IMR-90 (cell line): ENCODE measurements around the gene STX2. TPM values are rescaled to one million over a fixed set of nuclear protein-coding genes. Genes with fewer than 3 reads are reported as not detected.

Experiments used
- ATAC-seq: fragments of 200-7000 bp; cut with Tn5 transposase; 2 replicates; pipeline ENCODE4 v1.9.1; 2020; ENCODE audit warnings: low read depth, mild to moderate bottlenecking, moderate library complexity
- BruUV-seq: library from RNA; stranded (reverse); fragments of 400-500 nt; replicated peaks from 2 replicates; lab custom pipeline; 2021; lab: Mats Ljungman, UMichigan
- CTCF ChIA-PET: fragments of 300-600 bp; formaldehyde crosslinking; extraction: SDS; loops from one replicate; lab custom pipeline; 2021; ENCODE audit warnings: antibody characterized with exemption; lab: Yijun Ruan, JAX
- POLR2A ChIA-PET: fragments of 300-600 bp; sonication (Branson Sonifier 250); formaldehyde crosslinking; loops from one replicate; lab custom pipeline; 2022; ENCODE audit warnings: antibody characterized with exemption; ENCODE audit not compliant: unreplicated experiment; lab: Charles Lee
- DNase-seq: peaks from one replicate; pipeline ENCODE4 v3.0.0; 2013
- H2AFZ ChIP-seq: replicated peaks from 2 replicates; pipeline ENCODE3; 2013; ENCODE audit warnings: low read length, mild to moderate bottlenecking; ENCODE audit not compliant: poor library complexity
- H2AK5ac ChIP-seq: 2 replicates; pipeline ENCODE4 v1.6.1; 2013; ENCODE audit warnings: low read depth, low read length, inconsistent platforms
- H2AK9ac ChIP-seq: replicated peaks from 2 replicates; pipeline ENCODE3; 2013; ENCODE audit warnings: mild to moderate bottlenecking, low read depth, low read length, moderate library complexity; ENCODE audit not compliant: poor library complexity
- H2BK120ac ChIP-seq: 2 replicates; pipeline ENCODE4 v1.6.1; 2013; ENCODE audit warnings: low read depth, low read length, inconsistent platforms
- H2BK15ac ChIP-seq: 3 replicates; pipeline ENCODE4 v1.6.1; 2013; ENCODE audit warnings: low read depth, low read length, inconsistent platforms
- H2BK20ac ChIP-seq: 2 replicates; pipeline ENCODE4 v1.6.1; 2013; ENCODE audit warnings: low read depth, mild to moderate bottlenecking, inconsistent platforms, low read length, moderate library complexity
- H2BK5ac ChIP-seq: 2 replicates; pipeline ENCODE4 v1.6.1; 2013; ENCODE audit warnings: mild to moderate bottlenecking, low read depth, low read length, inconsistent platforms; ENCODE audit not compliant: poor library complexity, severe bottlenecking
- H3K14ac ChIP-seq: replicated peaks from 2 replicates; pipeline ENCODE4 v1.6.1; 2013; ENCODE audit warnings: low read depth, low read length, inconsistent platforms
- H3K18ac ChIP-seq: 2 replicates; pipeline ENCODE4 v1.6.1; 2013; ENCODE audit warnings: low read depth, low read length, control low read depth
- H3K23ac ChIP-seq: 2 replicates; pipeline ENCODE4 v1.6.1; 2013; ENCODE audit warnings: low read depth, low read length, inconsistent platforms
- H3K27ac ChIP-seq: 2 replicates; pipeline ENCODE4 v1.5.1; 2013; ENCODE audit warnings: mild to moderate bottlenecking, control low read depth, low read length; ENCODE audit not compliant: insufficient read depth
- H3K27me3 ChIP-seq: 2 replicates; pipeline ENCODE4 v1.6.1; 2013; ENCODE audit warnings: low read length; ENCODE audit not compliant: control insufficient read depth, insufficient read depth
- H3K36me3 ChIP-seq: 2 replicates; pipeline ENCODE4 v1.6.1; 2013; ENCODE audit warnings: low read length, mixed read lengths; ENCODE audit not compliant: control insufficient read depth, insufficient read depth
- H3K4ac ChIP-seq: 2 replicates; pipeline ENCODE4 v1.6.1; 2013; ENCODE audit warnings: low read depth, low read length, inconsistent platforms
- H3K4me1 ChIP-seq: 2 replicates; pipeline ENCODE4 v1.6.1; 2013; ENCODE audit warnings: low read length, mixed read lengths; ENCODE audit not compliant: control insufficient read depth, insufficient read depth
- H3K4me2 ChIP-seq: 2 replicates; pipeline ENCODE4 v1.6.1; 2013; ENCODE audit warnings: low read depth, mild to moderate bottlenecking, control low read depth, low read length, moderate library complexity
- H3K4me3 ChIP-seq: 2 replicates; pipeline ENCODE4 v1.5.1; 2013; ENCODE audit warnings: low read depth, mild to moderate bottlenecking, control low read depth, low read length, moderate library complexity; ENCODE audit not compliant: insufficient read depth
- H3K56ac ChIP-seq: 2 replicates; pipeline ENCODE4 v1.6.1; 2013; ENCODE audit warnings: low read length, inconsistent platforms; ENCODE audit not compliant: insufficient read depth; ENCODE audit errors: extremely low read depth
- H3K79me1 ChIP-seq, 2 experiments: 2 replicates each; pipeline ENCODE4 v1.6.1; 2013; ENCODE audit warnings: low read length in 2 of 2, inconsistent platforms in 1 of 2, low read depth in 1 of 2
- H3K9ac ChIP-seq: 2 replicates; pipeline ENCODE4 v1.6.1; 2013; ENCODE audit warnings: low read depth, low read length, control low read depth
- H3K9me1 ChIP-seq: 2 replicates; pipeline ENCODE4 v1.6.1; 2013; ENCODE audit warnings: low read length, inconsistent platforms; ENCODE audit not compliant: insufficient read depth
- H3K9me3 ChIP-seq: 2 replicates; pipeline ENCODE4 v1.6.1; 2013; ENCODE audit warnings: low read length; ENCODE audit not compliant: control insufficient read depth, insufficient read depth
- H4K20me1 ChIP-seq: 2 replicates; pipeline ENCODE4 v1.6.1; 2013; ENCODE audit warnings: low read length, inconsistent platforms; ENCODE audit not compliant: insufficient read depth
- H4K5ac ChIP-seq: 2 replicates; pipeline ENCODE4 v1.6.1; 2013; ENCODE audit warnings: mild to moderate bottlenecking, low read depth, low read length, control low read depth
- H4K8ac ChIP-seq, 2 experiments: 2 replicates each; pipeline ENCODE4 v1.6.1; 2013; ENCODE audit warnings: low read depth in 2 of 2, low read length in 2 of 2, control low read depth in 1 of 2, inconsistent platforms in 1 of 2
- H4K91ac ChIP-seq: 2 replicates; pipeline ENCODE4 v1.6.1; 2013; ENCODE audit warnings: low read depth, low read length, inconsistent platforms; ENCODE audit not compliant: insufficient read depth
- BHLHE40 ChIP-seq: fragments of 150-350 bp; IDR thresholded peaks from 2 replicates; pipeline ENCODE4 v1.6.1; 2016; ENCODE audit warnings: mild to moderate bottlenecking, low read depth, low read length
- CEBPB ChIP-seq: IDR thresholded peaks from 2 replicates; pipeline ENCODE4 v1.6.1; 2012; ENCODE audit warnings: low read depth, low read length, improper control_type of control experiment
- FOS ChIP-seq: fragments of 150-350 bp; IDR thresholded peaks from 2 replicates; pipeline ENCODE4 v1.6.1; 2016; ENCODE audit warnings: low read depth, low read length
- NFE2L2 ChIP-seq: fragments of 150-350 bp; IDR thresholded peaks from 2 replicates; pipeline ENCODE4 v1.6.1; 2016; ENCODE audit warnings: low read depth, mild to moderate bottlenecking, low read length
- POLR2A ChIP-seq: IDR thresholded peaks from 2 replicates; pipeline ENCODE4 v1.6.1; 2012; ENCODE audit warnings: mild to moderate bottlenecking, low read depth, low read length
- RAD21 ChIP-seq: IDR thresholded peaks from 2 replicates; pipeline ENCODE4 v1.6.1; 2012; ENCODE audit warnings: low read length, improper control_type of control experiment
- RFX5 ChIP-seq: IDR thresholded peaks from 2 replicates; pipeline ENCODE4 v1.8.0; 2012; ENCODE audit warnings: low read depth, mild to moderate bottlenecking, low read length, moderate library complexity
- SMC3 ChIP-seq: fragments of 150-350 bp; IDR thresholded peaks from 2 replicates; pipeline ENCODE4 v1.6.1; 2016; ENCODE audit warnings: low read depth, mild to moderate bottlenecking, antibody characterized with exemption, low read length, moderate library complexity
- WGBS, 2 experiments: methylation state at CpG; one replicate each; pipeline versions ENCODE4 v1.1.5 to v1.1.7; 2013; ENCODE audit warnings: missing lambda C conversion rate in 2 of 2; ENCODE audit not compliant: insufficient read length in 1 of 2; ENCODE audit errors: extremely low coverage in 2 of 2; 5-methylcytosine and 5-hydroxymethylcytosine counted together
- dilution Hi-C: fragments of 300-500 bp; cut with HindIII; formaldehyde crosslinking; loops from one replicate; pipeline ENCODE4 v1.14.3; 2018; ENCODE audit warnings: low sequenced_read_pairs; ENCODE audit not compliant: unreplicated experiment
- in situ Hi-C: fragments of 300-500 bp; cut with MboI; formaldehyde crosslinking; loops from 3 replicates; pipeline ENCODE4 v1.14.3; 2019; ENCODE audit warnings: low sequenced_read_pairs, inconsistent platforms, mixed read lengths
- intact Hi-C: fragments of 100-400 bp; cut with micrococcal nuclease; formaldehyde crosslinking; loops from 2 replicates; pipeline ENCODE4 v1.10.0; 2022
- polyA plus RNA-seq, 3 experiments: library from polyadenylated mRNA; depleted of rRNA; stranded (reverse); fragments of >200 nt; gene quantifications; 2 replicates each; pipeline ENCODE4 v1.2.3, GENCODE V29; 2012; ENCODE audit warnings: low replicate concordance in 1 of 3
- total RNA-seq: library from RNA; depleted of rRNA; stranded (reverse); fragments of >200 nt; gene quantifications from 2 replicates; pipeline ENCODE4 v1.2.3, GENCODE V29; 2012
- TF ChIP-seq, protein P1 (sequence below): conservative IDR thresholded peaks from 2 replicates; pipeline ENCODE4 v1.5.1; 2012; ENCODE audit warnings: mild to moderate bottlenecking, low read depth, low read length, improper control_type of control experiment

Gene STX2
- total and polyA plus RNA-seq, 2 of the 4 experiments (the other 2 are of a cell fraction) = 26.9 to 32.5 TPM

DNA sequence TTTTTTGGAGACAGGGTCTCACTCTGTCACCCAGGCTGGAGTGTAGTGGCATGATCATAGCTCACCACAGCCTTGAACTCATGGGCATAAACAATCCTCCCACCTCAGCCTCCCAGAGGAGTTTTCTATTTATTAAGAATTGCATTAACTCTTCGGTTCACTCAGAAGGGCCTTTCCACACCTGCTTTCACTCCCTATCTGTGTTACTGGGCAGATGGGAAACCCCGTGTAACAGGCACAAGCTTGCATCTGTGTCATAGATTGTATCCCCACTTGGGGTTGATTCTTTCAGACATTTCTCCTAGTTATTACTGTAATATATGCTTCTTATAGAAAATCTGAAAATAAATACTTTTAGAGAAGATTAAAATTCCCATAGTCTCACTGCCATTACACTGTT is 38.7 kb downstream of the STX2 start:
- H4K20me1 ChIP-seq = no peaks in the 10 kb centered on the region
- H3K9me3 ChIP-seq = no peaks in the 10 kb centered on the region
- no peak overlapping the region for H4K8ac ChIP-seq
- no peak overlapping the region for H3K23ac ChIP-seq
- H3K27ac ChIP-seq = no peak overlapping the region
- H3K36me3 ChIP-seq = peaks cover 41% of the 10 kb centered on the region
- no peak overlapping the region for H2AFZ ChIP-seq
- H2BK120ac ChIP-seq = no peak overlapping the region
- dilution Hi-C loops (no loop called here), in situ Hi-C loops (loop anchor here (25.0 kb wide), 1 partner anchor 912 kb away; the partner anchor contains the start of gene SFSWAP), intact Hi-C loops (no loop called here)
- H3K4me3 ChIP-seq = no peak overlapping the region
- no peak overlapping the region for H3K18ac ChIP-seq
- no peak overlapping the region for H3K14ac ChIP-seq
- no peak overlapping the region for H3K56ac ChIP-seq
- H3K79me1 ChIP-seq = peaks cover 6 to 13% of the 10 kb centered on the region in 2 experiments; a peak in 2 of 4 replicates
- no peak overlapping the region for H3K4me2 ChIP-seq
- H4K91ac ChIP-seq = no peak overlapping the region
- H2BK5ac ChIP-seq = no peak overlapping the region
- H2AK5ac ChIP-seq = no peak overlapping the region
- no peak overlapping the region for H2AK9ac ChIP-seq
- ATAC-seq (no peak), DNase-seq (no peak)
- H2BK15ac ChIP-seq = no peak overlapping the region
- BruUV-seq = no TSS peak
- no peak overlapping the region for H2BK20ac ChIP-seq
- no peaks in the 10 kb centered on the region for H3K27me3 ChIP-seq
- POLR2A ChIA-PET = no interaction called here
- no peak overlapping the region for H4K5ac ChIP-seq
- CTCF ChIA-PET = no interaction called here
- H3K9me1 ChIP-seq = no peaks in the 10 kb centered on the region; the same call in 1 of the 2 replicates
- H3K4me1 ChIP-seq = no peaks in the 10 kb centered on the region
- no peak overlapping the region for H3K9ac ChIP-seq
- no peak for TF ChIP-seq BHLHE40
- no peak for TF ChIP-seq NFE2L2
- no peak for TF ChIP-seq SMC3
- TF ChIP-seq POLR2A = no peak
- TF ChIP-seq FOS = no peak
- no peak for TF ChIP-seq RFX5
- no peak for TF ChIP-seq RAD21
- no peak for TF ChIP-seq CEBPB
- TF ChIP-seq, protein P1, sequence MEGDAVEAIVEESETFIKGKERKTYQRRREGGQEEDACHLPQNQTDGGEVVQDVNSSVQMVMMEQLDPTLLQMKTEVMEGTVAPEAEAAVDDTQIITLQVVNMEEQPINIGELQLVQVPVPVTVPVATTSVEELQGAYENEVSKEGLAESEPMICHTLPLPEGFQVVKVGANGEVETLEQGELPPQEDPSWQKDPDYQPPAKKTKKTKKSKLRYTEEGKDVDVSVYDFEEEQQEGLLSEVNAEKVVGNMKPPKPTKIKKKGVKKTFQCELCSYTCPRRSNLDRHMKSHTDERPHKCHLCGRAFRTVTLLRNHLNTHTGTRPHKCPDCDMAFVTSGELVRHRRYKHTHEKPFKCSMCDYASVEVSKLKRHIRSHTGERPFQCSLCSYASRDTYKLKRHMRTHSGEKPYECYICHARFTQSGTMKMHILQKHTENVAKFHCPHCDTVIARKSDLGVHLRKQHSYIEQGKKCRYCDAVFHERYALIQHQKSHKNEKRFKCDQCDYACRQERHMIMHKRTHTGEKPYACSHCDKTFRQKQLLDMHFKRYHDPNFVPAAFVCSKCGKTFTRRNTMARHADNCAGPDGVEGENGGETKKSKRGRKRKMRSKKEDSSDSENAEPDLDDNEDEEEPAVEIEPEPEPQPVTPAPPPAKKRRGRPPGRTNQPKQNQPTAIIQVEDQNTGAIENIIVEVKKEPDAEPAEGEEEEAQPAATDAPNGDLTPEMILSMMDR = no peak
- H3K4ac ChIP-seq = no peak overlapping the region
- no CpG with 5 or more reads among the region's 2 CpGs for WGBS, 2 experiments
